ENCODE results near the gene ESPNL. TPM values are rescaled to one million over a fixed set of nuclear protein-coding genes. Genes with fewer than 3 reads are reported as not detected.

ESPNL gene
- total RNA-seq, 2 donors from 2014 or later, result 0.15 to 0.86 TPM

DNA sequence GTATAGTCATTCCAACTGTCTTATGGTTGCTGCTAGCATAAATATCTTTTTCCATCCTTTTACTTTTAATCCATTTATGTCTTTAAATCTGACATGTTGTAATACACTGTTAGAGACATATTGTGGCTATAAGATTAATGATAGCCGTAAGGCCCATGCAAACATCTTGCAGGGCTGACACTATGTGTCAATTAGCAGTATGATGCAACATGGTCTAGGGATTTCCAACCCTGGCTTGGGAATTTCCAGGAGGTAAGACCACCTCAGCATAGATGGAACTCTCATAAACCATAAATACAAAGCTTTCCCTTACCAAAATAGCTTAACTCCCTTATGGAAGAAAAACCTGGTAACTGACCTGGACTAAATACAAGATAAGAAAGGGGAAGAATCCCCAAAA is 22.8 kb upstream of the ESPNL start:
- H3K27ac Mint-ChIP-seq, result no peak overlapping the region
- peaks cover 5% of the 10 kb centered on the region for H3K9me3 Mint-ChIP-seq
- Histone ChIP-seq H3K4me3 (ENCODE audit: low read length) (no peak overlapping the region), H3K4me1 (ENCODE audit: control insufficient read depth, insufficient read depth, low read length) (no peaks in the 10 kb centered on the region), H3K9me3 (ENCODE audit: control insufficient read depth, low read length) (no peaks in the 10 kb centered on the region), H3K9ac (ENCODE audit: extremely low read depth, low read length, poor library complexity, severe bottlenecking) (no peak overlapping the region), H3K27me3 (ENCODE audit: control insufficient read depth, insufficient read depth, low read length, poor library complexity, severe bottlenecking) (no peaks in the 10 kb centered on the region), H3K27ac (ENCODE audit: low read depth, low read length) (no peak overlapping the region), H3K36me3 (ENCODE audit: control insufficient read depth, insufficient read depth, low read length) (peaks cover 23% of the 10 kb centered on the region)
- H3K4me1 Mint-ChIP-seq, result no peaks in the 10 kb centered on the region
- H3K36me3 Mint-ChIP-seq (ENCODE audit: low read depth), result peaks cover 76% of the 10 kb centered on the region
- WGBS, 2 experiments (ENCODE audit: insufficient coverage in 1 of 2, insufficient read length in 1 of 2), result 97 to 100% methylated on average over 1 of the region's 1 CpG
- no peak for TF ChIP-seq CTCF (conservative IDR thresholded peaks at IDR 0.05)
- H3K4me3 Mint-ChIP-seq, result no peak overlapping the region
- DNase-seq, result no peak
- H3K27me3 Mint-ChIP-seq (ENCODE audit: insufficient read depth), result no peaks in the 10 kb centered on the region

GRCh38 chr2:238079874-238080327 is 20.2 kb upstream of the ESPNL start:
- Mint-ChIP-seq H3K4me3 (no peak overlapping the region), H3K9me3 (peaks cover 5% of the 10 kb centered on the region), H3K27ac (no peak overlapping the region), H3K36me3 (ENCODE audit: low read depth) (peaks cover 78% of the 10 kb centered on the region), H3K27me3 (ENCODE audit: insufficient read depth) (no peaks in the 10 kb centered on the region), H3K4me1 (no peaks in the 10 kb centered on the region)
- TF ChIP-seq CTCF (conservative IDR thresholded peaks at IDR 0.05), result no peak
- 94 to 100% methylated on average over 2 of the region's 2 CpGs for WGBS, 2 experiments (ENCODE audit: insufficient coverage in 1 of 2, insufficient read length in 1 of 2)
- H3K36me3 ChIP-seq (ENCODE audit: control insufficient read depth, insufficient read depth, low read length), result peaks cover 31% of the 10 kb centered on the region
- no peak overlapping the region for H3K4me3 ChIP-seq (ENCODE audit: low read length)
- H3K9ac ChIP-seq (ENCODE audit: extremely low read depth, low read length, poor library complexity, severe bottlenecking), result no peak overlapping the region
- H3K27ac ChIP-seq (ENCODE audit: low read depth, low read length), result no peak overlapping the region
- H3K4me1 ChIP-seq (ENCODE audit: control insufficient read depth, insufficient read depth, low read length), result no peaks in the 10 kb centered on the region
- H3K9me3 ChIP-seq (ENCODE audit: control insufficient read depth, low read length), result no peaks in the 10 kb centered on the region
- DNase-seq, result no peak
- H3K27me3 ChIP-seq (ENCODE audit: control insufficient read depth, insufficient read depth, low read length, poor library complexity, severe bottlenecking), result no peaks in the 10 kb centered on the region

GRCh38 chr2:238080518-238080917 is 19.6 kb upstream of the ESPNL start:
- Mint-ChIP-seq H3K4me3 (no peak overlapping the region), H3K4me1 (no peaks in the 10 kb centered on the region), H3K27me3 (ENCODE audit: insufficient read depth) (no peaks in the 10 kb centered on the region), H3K9me3 (peaks cover 5% of the 10 kb centered on the region), H3K36me3 (ENCODE audit: low read depth) (peaks cover 78% of the 10 kb centered on the region), H3K27ac (no peak overlapping the region)
- WGBS, 2 experiments (ENCODE audit: insufficient coverage in 1 of 2, insufficient read length in 1 of 2), result 92 to 95% methylated on average over 12 to 15 of the region's 15 CpGs
- Histone ChIP-seq H3K9ac (ENCODE audit: extremely low read depth, low read length, poor library complexity, severe bottlenecking) (no peak overlapping the region), H3K27me3 (ENCODE audit: control insufficient read depth, insufficient read depth, low read length, poor library complexity, severe bottlenecking) (no peaks in the 10 kb centered on the region), H3K4me1 (ENCODE audit: control insufficient read depth, insufficient read depth, low read length) (no peaks in the 10 kb centered on the region), H3K9me3 (ENCODE audit: control insufficient read depth, low read length) (no peaks in the 10 kb centered on the region), H3K4me3 (ENCODE audit: low read length) (no peak overlapping the region), H3K27ac (ENCODE audit: low read depth, low read length) (no peak overlapping the region), H3K36me3 (ENCODE audit: control insufficient read depth, insufficient read depth, low read length) (peaks cover 31% of the 10 kb centered on the region)
- TF ChIP-seq CTCF (conservative IDR thresholded peaks at IDR 0.05), result no peak
- DNase-seq, result no peak

All from endodermal cell (in vitro differentiated cells).